ENCODE results near the gene WNT10A. TPM values are rescaled to one million over a fixed set of nuclear protein-coding genes. Genes with fewer than 3 reads are reported as not detected.

Gene WNT10A
- total RNA-seq (ENCODE audit: low replicate concordance), result not detected in 2 replicates

GRCh38 chr2:218880102-218880858 lies at the start of gene WNT10A:
WNT10A (plus strand) TSS chr2:218880852; CDS start chr2:218880996, 144 bp downstream.
- Histone ChIP-seq H2AFZ (replicated peaks) (no peak within 1 kb of the TSS), H3K9ac (no peak within 1 kb of the TSS), H3K36me3 (no peaks in the 10 kb centered on the region), H3K27ac (no peak within 1 kb of the TSS), H3K4me3 (peak within 1 kb of the TSS; percentile 29), H3K4me2 (peak within 1 kb of the TSS; percentile 69), H3K27me3 (peaks cover 100% of the 10 kb centered on the region), H4K20me1 (ENCODE audit: low read depth) (peaks cover 63% of the 10 kb centered on the region), H3K79me2 (ENCODE audit: low read depth) (no peaks in the 10 kb centered on the region), H3K9me3 (ENCODE audit: low read depth) (no peaks in the 10 kb centered on the region), H3K4me1 (peaks cover 32% of the 10 kb centered on the region), H3F3A (ENCODE audit: low read depth) (peaks cover 19% of the 10 kb centered on the region)
- TF ChIP-seq EZH2phosphoT487 (IDR thresholded peaks at IDR 0.05), result peak; percentile 96
- TF ChIP-seq, protein P1, sequence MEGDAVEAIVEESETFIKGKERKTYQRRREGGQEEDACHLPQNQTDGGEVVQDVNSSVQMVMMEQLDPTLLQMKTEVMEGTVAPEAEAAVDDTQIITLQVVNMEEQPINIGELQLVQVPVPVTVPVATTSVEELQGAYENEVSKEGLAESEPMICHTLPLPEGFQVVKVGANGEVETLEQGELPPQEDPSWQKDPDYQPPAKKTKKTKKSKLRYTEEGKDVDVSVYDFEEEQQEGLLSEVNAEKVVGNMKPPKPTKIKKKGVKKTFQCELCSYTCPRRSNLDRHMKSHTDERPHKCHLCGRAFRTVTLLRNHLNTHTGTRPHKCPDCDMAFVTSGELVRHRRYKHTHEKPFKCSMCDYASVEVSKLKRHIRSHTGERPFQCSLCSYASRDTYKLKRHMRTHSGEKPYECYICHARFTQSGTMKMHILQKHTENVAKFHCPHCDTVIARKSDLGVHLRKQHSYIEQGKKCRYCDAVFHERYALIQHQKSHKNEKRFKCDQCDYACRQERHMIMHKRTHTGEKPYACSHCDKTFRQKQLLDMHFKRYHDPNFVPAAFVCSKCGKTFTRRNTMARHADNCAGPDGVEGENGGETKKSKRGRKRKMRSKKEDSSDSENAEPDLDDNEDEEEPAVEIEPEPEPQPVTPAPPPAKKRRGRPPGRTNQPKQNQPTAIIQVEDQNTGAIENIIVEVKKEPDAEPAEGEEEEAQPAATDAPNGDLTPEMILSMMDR (IDR thresholded peaks at IDR 0.05), result no peak
- TF ChIP-seq EZH2 (IDR thresholded peaks at IDR 0.05), result peak; percentile 99
- Mint-ChIP-seq H3K27me3 (ENCODE audit: insufficient read depth, low read depth) (peaks cover 76% of the 10 kb centered on the region), H3K36me3 (no peaks in the 10 kb centered on the region), H3K9me3 (peaks cover 4% of the 10 kb centered on the region), H3K4me1 (peaks cover 25% of the 10 kb centered on the region), H3K4me3 (peak within 1 kb of the TSS; percentile 71), H3K27ac (no peak within 1 kb of the TSS)
- DNase-seq (ENCODE audit: low spot score), result no peak

- Mint-ChIP-seq H3K4me3 (peak within 1 kb of the TSS; percentile 22), H3K9me3 (no peaks in the 10 kb centered on the region), H3K27ac (no peak within 1 kb of the TSS), H3K27me3 (ENCODE audit: insufficient read depth, low read depth) (peaks cover 15% of the 10 kb centered on the region), H3K36me3 (no peaks in the 10 kb centered on the region), H3K4me1 (no peaks in the 10 kb centered on the region)
- no peaks in the 10 kb centered on the region for H3F3A ChIP-seq (ENCODE audit: low read depth)
- DNase-seq (ENCODE audit: low spot score), result no peak
- no peaks in the 10 kb centered on the region for H4K20me1 ChIP-seq (ENCODE audit: low read depth)
- no peak within 1 kb of the TSS for H2AFZ ChIP-seq (replicated peaks)
- H3K4me3 ChIP-seq, result no peak within 1 kb of the TSS
- H3K27me3 ChIP-seq, result peaks cover 21% of the 10 kb centered on the region
- H3K36me3 ChIP-seq, result no peaks in the 10 kb centered on the region
- no peaks in the 10 kb centered on the region for H3K79me2 ChIP-seq (ENCODE audit: low read depth)
- no peak within 1 kb of the TSS for H3K4me2 ChIP-seq
- H3K9ac ChIP-seq, result no peak within 1 kb of the TSS
- H3K27ac ChIP-seq, result no peak within 1 kb of the TSS
- no peaks in the 10 kb centered on the region for H3K9me3 ChIP-seq (ENCODE audit: low read depth)
- no peaks in the 10 kb centered on the region for H3K4me1 ChIP-seq
- TF ChIP-seq EZH2phosphoT487 (IDR thresholded peaks at IDR 0.05), result no peak
- TF ChIP-seq EZH2 (IDR thresholded peaks at IDR 0.05), result no peak
- TF ChIP-seq, protein P1 (IDR thresholded peaks at IDR 0.05), result no peak
Measured at GRCh38 chr2:218831378-218831990, 49.2 kb upstream of the WNT10A start, which contains the start of gene PRKAG3. PRKAG3 (minus strand) TSS chr2:218831803.

DNA sequence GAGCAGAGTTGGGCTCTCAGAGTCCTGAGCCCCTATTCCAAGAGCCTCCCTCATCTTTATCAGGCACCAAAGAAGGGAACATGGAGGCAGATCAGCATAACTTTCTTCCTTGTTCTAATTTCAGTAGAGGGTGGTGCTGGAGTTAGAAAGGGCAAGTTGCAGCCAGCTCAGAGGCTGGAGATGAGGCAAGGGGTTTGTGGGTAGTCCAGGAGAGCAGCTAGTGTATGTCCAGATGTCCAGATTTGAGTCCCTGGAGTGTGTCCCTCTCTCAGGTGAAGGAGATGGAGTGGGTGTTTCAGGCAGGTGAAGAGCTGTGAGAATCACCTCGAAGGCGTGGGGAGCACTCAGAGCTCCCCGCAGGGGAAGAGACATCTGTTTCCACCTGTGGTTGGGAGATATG lies 48.6 kb upstream of the WNT10A start:
- Histone ChIP-seq H2AFZ (replicated peaks) (no peak overlapping the region), H3K4me2 (no peak overlapping the region), H3K9ac (no peak overlapping the region), H3K4me3 (no peak overlapping the region), H4K20me1 (ENCODE audit: low read depth) (no peaks in the 10 kb centered on the region), H3K36me3 (no peaks in the 10 kb centered on the region), H3K4me1 (no peaks in the 10 kb centered on the region), H3F3A (ENCODE audit: low read depth) (no peaks in the 10 kb centered on the region), H3K9me3 (ENCODE audit: low read depth) (no peaks in the 10 kb centered on the region), H3K27me3 (peaks cover 22% of the 10 kb centered on the region), H3K27ac (no peak overlapping the region), H3K79me2 (ENCODE audit: low read depth) (no peaks in the 10 kb centered on the region)
- Mint-ChIP-seq H3K9me3 (no peaks in the 10 kb centered on the region), H3K27me3 (ENCODE audit: insufficient read depth, low read depth) (peaks cover 15% of the 10 kb centered on the region), H3K4me1 (no peaks in the 10 kb centered on the region), H3K27ac (no peak overlapping the region), H3K4me3 (no peak overlapping the region), H3K36me3 (no peaks in the 10 kb centered on the region)
- no peak for TF ChIP-seq EZH2 (IDR thresholded peaks at IDR 0.05)
- TF ChIP-seq, protein P1 (IDR thresholded peaks at IDR 0.05), result no peak
- TF ChIP-seq EZH2phosphoT487 (IDR thresholded peaks at IDR 0.05), result no peak
- DNase-seq (ENCODE audit: low spot score), result no peak
